PC-9 (cell line): ENCODE results near the gene CALHM1. TPM values are rescaled to one million over a fixed set of nuclear protein-coding genes. Genes with fewer than 3 reads are reported as not detected.

Experiments used
- BruUV-seq: library from RNA; stranded (reverse); fragments of 400-500 nt; replicated peaks from 2 replicates; lab custom pipeline; 2021; lab: Mats Ljungman, UMichigan
- CTCF ChIA-PET: fragments of 300-600 bp; sonication (Branson Sonifier 250); formaldehyde crosslinking; loops from one replicate; lab custom pipeline; 2022; ENCODE audit warnings: antibody characterized with exemption; lab: Charles Lee
- POLR2A ChIA-PET: fragments of 300-600 bp; sonication (Branson Sonifier 250); formaldehyde crosslinking; loops from one replicate; lab custom pipeline; 2022; ENCODE audit warnings: antibody characterized with exemption; ENCODE audit not compliant: unreplicated experiment; lab: Charles Lee
- DNase-seq, 2 experiments: peaks; one replicate each; pipeline versions ENCODE4 v3.0.0 to v3.0.0-alpha.2; 2015 to 2022; ENCODE audit warnings: mixed read lengths in 1 of 2
- H2AFZ ChIP-seq: fragments of 200-600 bp; sonication (generic); 2 replicates; pipeline ENCODE4 v1.8.1; 2017; ENCODE audit warnings: antibody characterized with exemption
- H3F3A ChIP-seq: fragments of 200-600 bp; sonication (generic); 2 replicates; pipeline ENCODE4 v1.8.1; 2017; ENCODE audit warnings: antibody characterized with exemption, mild to moderate bottlenecking, low read depth; ENCODE audit not compliant: insufficient read depth
- H3K27ac ChIP-seq: fragments of 200-600 bp; sonication (generic); 2 replicates; pipeline ENCODE4 v1.6.1; 2016; ENCODE audit warnings: mixed run types
- H3K27me3 ChIP-seq: fragments of 200-600 bp; sonication (generic); 2 replicates; pipeline ENCODE4 v1.6.1; 2016; ENCODE audit warnings: low read depth, mixed run types; ENCODE audit not compliant: insufficient read depth
- H3K36me3 ChIP-seq: fragments of 200-600 bp; sonication (generic); 2 replicates; pipeline ENCODE4 v1.6.1; 2016; ENCODE audit warnings: low read depth, mixed run types
- H3K4me1 ChIP-seq: fragments of 200-600 bp; sonication (generic); replicated peaks from 2 replicates; pipeline ENCODE4 v1.6.1; 2016; ENCODE audit warnings: mixed run types; ENCODE audit not compliant: insufficient read depth
- H3K4me2 ChIP-seq: fragments of 200-600 bp; sonication (generic); 2 replicates; pipeline ENCODE4 v1.6.1; 2017; ENCODE audit warnings: mixed run types
- H3K4me3 ChIP-seq: fragments of 200-600 bp; sonication (generic); 2 replicates; pipeline ENCODE4 v1.6.1; 2016; ENCODE audit warnings: mixed run types
- H3K79me2 ChIP-seq: fragments of 200-600 bp; sonication (generic); 2 replicates; pipeline ENCODE4 v1.6.1; 2017; ENCODE audit warnings: low read depth, mixed run types
- H3K9me2 ChIP-seq: fragments of 200-600 bp; sonication (generic); 2 replicates; pipeline ENCODE4 v1.8.1; 2017; ENCODE audit warnings: mild to moderate bottlenecking; ENCODE audit not compliant: insufficient read depth
- H3K9me3 ChIP-seq: fragments of 200-600 bp; sonication (generic); 2 replicates; pipeline ENCODE4 v1.8.1; 2016; ENCODE audit warnings: low read depth; ENCODE audit not compliant: insufficient read depth
- H4K20me1 ChIP-seq: fragments of 200-600 bp; sonication (generic); 2 replicates; pipeline ENCODE4 v1.8.1; 2017; ENCODE audit not compliant: insufficient read depth
- CTCF ChIP-seq: fragments of 200-600 bp; sonication (generic); conservative IDR thresholded peaks from 2 replicates; pipeline ENCODE4 v1.6.1; 2017; ENCODE audit warnings: mixed run types, antibody characterized with exemption, mild to moderate bottlenecking, moderate library complexity
- EZH2 ChIP-seq: fragments of 200-600 bp; sonication (generic); IDR thresholded peaks from 2 replicates; pipeline ENCODE4 v1.8.0; 2017; ENCODE audit warnings: antibody characterized with exemption, low read depth
- intact Hi-C: fragments of 100-400 bp; cut with micrococcal nuclease; formaldehyde crosslinking; loops from one replicate; pipeline ENCODE4 v1.10.0; 2022; ENCODE audit not compliant: unreplicated experiment
- total RNA-seq: library from RNA; stranded (reverse); gene quantifications from 2 replicates; pipeline ENCODE4 v1.2.3, GENCODE V29; 2021

The CALHM1 gene
- total RNA-seq, 1 experiment from 2014 or later: not detected

GRCh38 chr10:103442031-103442461, 16.7 kb downstream of the CALHM1 start:
- no peaks in the 10 kb centered on the region for H3K36me3 ChIP-seq
- no peak overlapping the region for H3K27ac ChIP-seq
- H3K79me2 ChIP-seq: no peaks in the 10 kb centered on the region
- BruUV-seq: no TSS peak
- intact Hi-C loops: loop anchor here (5.0 kb wide), 1 partner anchor 35 kb away; the partner anchor contains the start of gene CALHM3
- H3K4me1 ChIP-seq: no peaks in the 10 kb centered on the region
- no peaks in the 10 kb centered on the region for H3K27me3 ChIP-seq
- H3K9me3 ChIP-seq: no peaks in the 10 kb centered on the region
- peaks cover 4% of the 10 kb centered on the region; the same call in 1 of the 2 replicates for H3F3A ChIP-seq
- H3K4me3 ChIP-seq: no peak overlapping the region
- CTCF ChIA-PET: interaction anchor here (0.6 kb wide), 1 partner anchor 100 kb away, joined by 3 read pairs; no protein-coding TSS in a partner anchor
- H3K4me2 ChIP-seq: no peak overlapping the region
- POLR2A ChIA-PET: no interaction called here
- peaks cover 5% of the 10 kb centered on the region; the same call in 1 of the 2 replicates for H4K20me1 ChIP-seq
- no peak for DNase-seq
- H2AFZ ChIP-seq: no peak overlapping the region
- TF ChIP-seq CTCF: no peak
- no peak for TF ChIP-seq EZH2
- H3K9me2 ChIP-seq: no peaks in the 10 kb centered on the region

DNA sequence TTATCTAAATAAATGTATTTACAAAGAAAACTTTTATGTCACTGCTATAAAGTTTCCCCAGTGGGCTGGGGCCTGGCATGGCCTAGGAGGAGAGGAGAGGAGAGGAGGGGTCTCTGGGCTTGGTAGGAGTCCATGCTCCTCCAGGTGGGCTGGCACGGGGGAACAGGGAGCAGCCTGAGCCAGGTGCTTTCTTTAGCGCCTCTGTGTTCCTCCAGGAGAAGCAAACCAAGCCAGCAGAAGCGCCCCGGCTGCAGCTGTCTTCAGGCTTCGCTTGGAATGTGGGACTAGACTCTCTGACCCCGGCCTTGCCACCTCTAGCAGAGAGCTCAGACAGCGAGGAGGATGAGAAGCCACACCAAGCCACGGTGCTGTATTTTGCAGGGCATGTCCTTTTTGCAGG, 17.1 kb downstream of the CALHM1 start:
- Histone ChIP-seq H3K9me3 (no peaks in the 10 kb centered on the region), H2AFZ (no peak overlapping the region), H3K4me2 (no peak overlapping the region), H3K79me2 (no peaks in the 10 kb centered on the region), H3K36me3 (no peaks in the 10 kb centered on the region), H3K4me1 (no peaks in the 10 kb centered on the region), H3K4me3 (no peak overlapping the region), H3K27me3 (no peaks in the 10 kb centered on the region), H3K9me2 (no peaks in the 10 kb centered on the region), H4K20me1 (peaks cover 1% of the 10 kb centered on the region; the same call in 1 of the 2 replicates), H3F3A (peaks cover 4% of the 10 kb centered on the region; the same call in 1 of the 2 replicates), H3K27ac (no peak overlapping the region)
- TF ChIP-seq EZH2 (no peak), CTCF (no peak)
- intact Hi-C loops: loop anchor here (5.0 kb wide), 1 partner anchor 36 kb away; the partner anchor contains the start of gene CALHM3
- POLR2A ChIA-PET: no interaction called here
- BruUV-seq: no TSS peak
- CTCF ChIA-PET: no interaction called here
- no peak for DNase-seq

GRCh38 chr10:103441206-103441605, 17.5 kb downstream of the CALHM1 start:
- Histone ChIP-seq H3K4me3 (no peak overlapping the region), H3K4me2 (no peak overlapping the region), H4K20me1 (no peaks in the 10 kb centered on the region; the same call in 1 of the 2 replicates), H3K4me1 (no peaks in the 10 kb centered on the region), H3F3A (peaks cover 4% of the 10 kb centered on the region; the same call in 1 of the 2 replicates), H3K79me2 (no peaks in the 10 kb centered on the region), H2AFZ (no peak overlapping the region), H3K27me3 (no peaks in the 10 kb centered on the region), H3K36me3 (no peaks in the 10 kb centered on the region), H3K9me3 (no peaks in the 10 kb centered on the region), H3K27ac (no peak overlapping the region), H3K9me2 (no peaks in the 10 kb centered on the region)
- no peak for TF ChIP-seq EZH2
- TF ChIP-seq CTCF: no peak
- no TSS peak for BruUV-seq
- no peak for DNase-seq
- POLR2A ChIA-PET: no interaction called here
- intact Hi-C loops: loop anchor here (5.0 kb wide), 1 partner anchor 36 kb away; the partner anchor contains the start of gene CALHM3
- CTCF ChIA-PET: no interaction called here
